HFFc6 (cell line): Measurements from ENCODE around the gene SH3RF3. TPM values are rescaled to one million over a fixed set of nuclear protein-coding genes. Genes with fewer than 3 reads are reported as not detected.
"Not testable (repeated sequence)": the region's sequence is repeated elsewhere in the genome, so short reads cannot be mapped to it uniquely, and the experiment has no call there.

ENCODE experiments used
- DNase-seq: peaks from one replicate; pipeline ENCODE4 v3.0.0-alpha.2; 2018
- H3K27ac Mint-ChIP-seq: 2 replicates; pipeline ENCODE4 v1.8.0; 2020; ENCODE audit warnings: mild to moderate bottlenecking, mixed read lengths
- H3K27me3 Mint-ChIP-seq: 2 replicates; pipeline ENCODE4 v1.8.0; 2021; ENCODE audit warnings: mild to moderate bottlenecking, moderate library complexity, mixed read lengths; ENCODE audit not compliant: insufficient read depth
- H3K36me3 Mint-ChIP-seq: 2 replicates; pipeline ENCODE4 v1.8.0; 2021; ENCODE audit warnings: low read depth, mixed read lengths
- H3K4me1 Mint-ChIP-seq: 2 replicates; pipeline ENCODE4 v1.8.0; 2020; ENCODE audit warnings: low read depth, mixed read lengths
- H3K4me3 Mint-ChIP-seq: 2 replicates; pipeline ENCODE4 v1.8.0; 2020; ENCODE audit warnings: mild to moderate bottlenecking, moderate library complexity, mixed read lengths
- H3K9me3 Mint-ChIP-seq: 2 replicates; pipeline ENCODE4 v1.8.0; 2020; ENCODE audit warnings: mild to moderate bottlenecking, mixed read lengths
- CTCF ChIP-seq: fragments of 200-600 bp; sonication (generic); IDR thresholded peaks from 2 replicates; pipeline ENCODE4 v1.5.0; 2021; ENCODE audit warnings: antibody characterized with exemption, mild to moderate bottlenecking
- total RNA-seq, 6 experiments: library from RNA; stranded (reverse); fragmentation: NEBNext Ultra II Directional; extraction: Animal tissue kit (Norgen Biotek cat#: 25700); gene quantifications; 2 replicates in 1 of 6; 3 replicates in 5 of 6; pipeline ENCODE4 v1.2.3, GENCODE V29; 2021

Gene SH3RF3
- total RNA-seq, 6 experiments from 2014 or later: 2.4 to 4.4 (median 3.7) TPM

DNA sequence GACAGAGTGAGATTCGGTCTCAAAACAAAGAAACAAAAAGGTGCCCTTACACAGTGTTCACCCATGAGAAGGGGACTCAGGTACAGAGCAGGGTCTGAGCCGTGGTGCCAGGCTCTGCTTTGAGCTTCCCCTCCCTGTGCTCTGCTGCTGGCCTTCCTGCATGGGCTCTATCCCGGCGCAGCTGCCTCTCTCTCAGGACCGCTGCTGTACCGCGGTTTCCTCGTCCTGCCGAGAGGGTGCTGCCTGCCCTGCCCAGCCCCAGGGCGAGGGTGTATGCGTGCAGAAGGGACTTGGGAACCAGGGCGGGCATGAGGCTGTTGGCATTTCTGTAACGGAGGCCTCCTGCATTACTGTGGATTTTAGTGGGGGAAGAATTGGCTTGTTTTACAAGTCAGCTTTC, 30.1 kb downstream of the SH3RF3 start:
- no peak for TF ChIP-seq CTCF
- Mint-ChIP-seq H3K4me1 (peaks cover 7% of the 10 kb centered on the region), H3K4me3 (no peak overlapping the region), H3K27me3 (peaks cover 16% of the 10 kb centered on the region), H3K36me3 (no peaks in the 10 kb centered on the region), H3K9me3 (no peaks in the 10 kb centered on the region), H3K27ac (no peak overlapping the region)
- DNase-seq: no peak

GRCh38 chr2:109160714-109161440, 31.9 kb downstream of the SH3RF3 start:
- Mint-ChIP-seq H3K9me3 (no peaks in the 10 kb centered on the region), H3K36me3 (no peaks in the 10 kb centered on the region), H3K27me3 (peaks cover 16% of the 10 kb centered on the region), H3K27ac (no peak overlapping the region), H3K4me1 (peaks cover 24% of the 10 kb centered on the region), H3K4me3 (no peak overlapping the region)
- DNase-seq: no peak
- no peak for TF ChIP-seq CTCF

GRCh38 chr2:109162367-109162766, 33.4 kb downstream of the SH3RF3 start:
- not testable (repeated sequence) for DNase-seq, H3K27ac Mint-ChIP-seq, H3K9me3 Mint-ChIP-seq, H3K4me3 Mint-ChIP-seq, H3K36me3 Mint-ChIP-seq
- Mint-ChIP-seq H3K27me3 (peaks cover 16% of the 10 kb centered on the region), H3K4me1 (peaks cover 39% of the 10 kb centered on the region)

GRCh38 chr2:109162999-109163398, 34.0 kb downstream of the SH3RF3 start:
- Mint-ChIP-seq H3K27me3 (peaks cover 14% of the 10 kb centered on the region), H3K9me3 (no peaks in the 10 kb centered on the region), H3K4me3 (no peak overlapping the region), H3K27ac (no peak overlapping the region), H3K36me3 (0 out of 2 replicates have a peak, but pooled peaks cover 3% of the 10 kb centered on the region), H3K4me1 (peaks cover 43% of the 10 kb centered on the region)
- no peak for TF ChIP-seq CTCF
- DNase-seq: no peak

- Mint-ChIP-seq H3K4me1 (peaks cover 50% of the 10 kb centered on the region), H3K27ac (peak overlapping the region; percentile 77), H3K9me3 (no peaks in the 10 kb centered on the region), H3K36me3 (peaks cover 11% of the 10 kb centered on the region; the same call in 1 of the 2 replicates), H3K4me3 (peak overlapping the region; percentile 53), H3K27me3 (peaks cover 18% of the 10 kb centered on the region)
- TF ChIP-seq CTCF: no peak
- no peak for DNase-seq
Observed at GRCh38 chr2:109164311-109164710, 35.3 kb downstream of the SH3RF3 start.

DNA sequence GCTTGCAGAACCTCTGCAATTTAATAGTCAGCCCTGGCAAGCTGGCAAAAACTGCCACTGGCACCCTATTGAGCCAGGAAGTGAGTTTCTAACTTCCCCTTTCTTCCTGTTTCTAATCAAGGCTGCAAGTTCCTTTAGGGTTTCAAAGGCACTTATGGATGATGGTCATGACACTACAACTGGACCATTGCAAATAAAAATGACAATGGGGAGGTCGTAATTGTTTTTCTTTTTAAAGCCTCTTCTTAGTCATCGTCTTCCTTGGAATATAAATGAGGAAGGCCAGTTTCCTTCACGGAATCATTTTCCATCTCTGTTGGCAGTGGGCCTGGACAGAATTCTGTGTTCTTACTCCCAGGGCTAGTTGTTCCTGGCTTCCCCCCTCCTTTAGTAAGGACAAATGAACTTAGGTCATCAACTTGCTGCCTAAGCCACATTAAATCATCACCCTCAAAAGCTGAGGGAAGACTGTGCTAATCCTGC, 35.8 kb downstream of the SH3RF3 start:
- H3K27me3 Mint-ChIP-seq: peaks cover 18% of the 10 kb centered on the region
- H3K36me3 Mint-ChIP-seq: peaks cover 11% of the 10 kb centered on the region; the same call in 1 of the 2 replicates
- peak; percentile 25 for DNase-seq
- no peaks in the 10 kb centered on the region for H3K9me3 Mint-ChIP-seq
- H3K4me3 Mint-ChIP-seq: peak overlapping the region; percentile 53
- peak overlapping the region; percentile 77 for H3K27ac Mint-ChIP-seq
- peaks cover 50% of the 10 kb centered on the region for H3K4me1 Mint-ChIP-seq
- TF ChIP-seq CTCF: no peak
